ENCODE data around the gene GBX1.

GBX1 gene

DNA sequence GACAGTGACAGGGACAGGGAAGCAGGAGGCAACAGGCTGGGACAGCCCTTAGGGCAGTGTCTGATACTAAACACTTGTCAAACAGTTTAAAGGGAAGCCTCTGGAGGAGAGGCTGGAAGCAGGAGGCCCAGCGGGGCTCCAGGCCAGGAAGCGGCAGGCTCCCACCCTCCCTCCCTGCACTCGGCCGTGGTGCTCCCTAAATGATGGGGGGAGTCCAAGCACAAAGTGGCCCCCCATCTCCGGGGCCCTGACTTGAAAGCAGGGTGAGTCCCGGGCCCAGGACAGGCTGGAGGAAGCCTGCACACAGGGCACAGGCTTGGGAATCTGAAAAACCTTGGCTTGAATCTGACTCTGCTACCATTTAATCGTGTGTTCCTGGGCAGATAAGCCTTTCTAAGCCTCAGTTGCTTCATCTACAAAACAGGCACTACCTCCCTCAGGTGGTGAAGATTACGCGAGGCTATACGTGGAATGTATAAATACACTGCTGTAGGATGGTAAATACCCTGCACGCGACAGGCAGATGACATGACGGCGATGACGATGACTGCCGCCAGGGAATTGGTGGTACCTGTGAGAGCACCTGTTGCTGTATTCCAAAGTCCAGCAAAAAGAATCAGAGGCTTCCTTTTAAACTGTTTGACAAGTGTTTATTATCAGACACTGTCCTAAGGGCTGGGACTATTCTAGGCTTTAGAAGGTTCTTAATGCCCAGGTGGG lies 34.1 kb downstream of the GBX1 start:
- TF ChIP-seq POLR2AphosphoS5 (IDR thresholded peaks at IDR 0.05; ENCODE audit: low read depth, low read length) = no peak

DNA sequence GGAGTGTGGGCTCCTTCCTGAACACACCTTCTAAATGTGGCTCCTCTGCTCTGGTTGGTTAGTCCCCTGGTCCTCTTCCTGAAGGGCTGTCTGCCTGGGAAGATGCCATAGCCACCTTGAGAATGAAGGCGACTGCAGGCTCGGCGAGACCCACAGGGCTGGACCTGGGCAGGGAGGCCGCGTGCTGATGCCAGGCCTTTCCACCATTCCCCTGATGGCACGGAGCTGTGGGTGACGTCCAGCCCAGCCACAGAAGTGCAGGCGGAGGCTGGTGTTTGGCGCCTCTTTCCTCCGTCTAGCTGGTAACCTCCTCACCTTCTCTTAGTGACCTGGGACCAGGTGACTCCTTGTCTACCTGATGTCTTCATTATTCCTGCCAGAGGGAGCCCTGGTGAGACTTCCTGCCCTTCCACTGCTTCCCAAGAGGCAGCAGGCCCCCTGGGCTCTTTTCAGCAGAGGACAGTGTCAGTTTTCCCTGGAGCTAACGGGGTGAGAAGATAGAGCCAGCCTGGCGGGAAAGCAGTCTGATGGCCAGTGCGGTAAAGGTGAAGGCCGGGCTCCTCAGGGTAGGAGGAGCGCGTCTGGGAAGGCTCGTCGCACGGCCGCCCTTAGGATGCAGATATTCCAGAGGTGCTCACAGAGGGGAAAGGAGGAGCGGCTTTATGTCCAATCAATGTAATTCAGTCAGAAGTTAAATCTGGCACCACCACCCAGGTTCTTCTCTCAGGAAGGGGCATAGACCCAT lies 34.9 kb downstream of the GBX1 start:
- no peak for TF ChIP-seq TAF1 (IDR thresholded peaks at IDR 0.05; ENCODE audit: borderline replicate concordance, insufficient read depth, low read length)

DNA sequence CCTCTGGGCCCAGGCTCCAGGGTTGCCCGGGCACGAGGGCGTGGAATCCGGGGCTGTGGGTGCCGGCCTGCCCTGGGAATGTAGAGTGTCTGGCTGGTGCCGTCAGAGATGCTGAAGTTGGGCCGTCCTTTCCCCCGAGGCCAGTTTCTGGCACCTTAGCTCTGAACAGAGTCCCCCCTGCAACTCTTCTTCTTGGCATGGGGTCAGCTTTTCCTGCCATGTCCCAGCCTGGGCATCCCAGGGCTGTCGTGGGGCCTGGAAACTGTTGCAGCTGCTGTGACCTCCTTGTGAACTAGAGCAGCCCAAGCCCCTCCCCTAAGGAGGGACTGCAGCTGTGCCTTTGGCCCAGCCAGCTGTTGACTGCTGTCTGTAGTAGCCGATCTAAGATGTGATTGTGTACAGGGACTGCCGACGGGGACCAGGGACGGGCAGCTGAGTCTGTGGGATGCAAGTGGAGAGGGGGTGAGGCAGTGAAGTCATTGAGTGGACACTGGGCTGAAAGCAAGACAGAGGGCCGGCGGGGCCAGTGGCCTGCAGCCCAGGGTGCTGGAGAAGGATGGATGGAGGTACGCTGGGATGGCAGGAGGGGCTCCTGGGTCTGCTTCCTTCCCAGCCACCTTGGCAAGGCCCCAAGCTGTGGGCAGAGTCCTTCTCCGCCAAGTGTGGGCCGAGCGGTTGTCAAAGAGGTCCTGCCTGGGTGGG lies 35.8 kb downstream of the GBX1 start:
- TF ChIP-seq SIN3A (IDR thresholded peaks at IDR 0.05; ENCODE audit: borderline replicate concordance, insufficient read depth, low read length) (no peak), TAF1 (IDR thresholded peaks at IDR 0.05; ENCODE audit: borderline replicate concordance, insufficient read depth, low read length) (no peak), FOXP2 (optimal IDR thresholded peaks at IDR 0.05; ENCODE audit: borderline replicate concordance, extremely low read depth, extremely low read length, insufficient read depth) (no peak), POLR2AphosphoS5 (IDR thresholded peaks at IDR 0.05; ENCODE audit: low read depth, low read length) (no peak)
- TF ChIP-seq, protein P1, sequence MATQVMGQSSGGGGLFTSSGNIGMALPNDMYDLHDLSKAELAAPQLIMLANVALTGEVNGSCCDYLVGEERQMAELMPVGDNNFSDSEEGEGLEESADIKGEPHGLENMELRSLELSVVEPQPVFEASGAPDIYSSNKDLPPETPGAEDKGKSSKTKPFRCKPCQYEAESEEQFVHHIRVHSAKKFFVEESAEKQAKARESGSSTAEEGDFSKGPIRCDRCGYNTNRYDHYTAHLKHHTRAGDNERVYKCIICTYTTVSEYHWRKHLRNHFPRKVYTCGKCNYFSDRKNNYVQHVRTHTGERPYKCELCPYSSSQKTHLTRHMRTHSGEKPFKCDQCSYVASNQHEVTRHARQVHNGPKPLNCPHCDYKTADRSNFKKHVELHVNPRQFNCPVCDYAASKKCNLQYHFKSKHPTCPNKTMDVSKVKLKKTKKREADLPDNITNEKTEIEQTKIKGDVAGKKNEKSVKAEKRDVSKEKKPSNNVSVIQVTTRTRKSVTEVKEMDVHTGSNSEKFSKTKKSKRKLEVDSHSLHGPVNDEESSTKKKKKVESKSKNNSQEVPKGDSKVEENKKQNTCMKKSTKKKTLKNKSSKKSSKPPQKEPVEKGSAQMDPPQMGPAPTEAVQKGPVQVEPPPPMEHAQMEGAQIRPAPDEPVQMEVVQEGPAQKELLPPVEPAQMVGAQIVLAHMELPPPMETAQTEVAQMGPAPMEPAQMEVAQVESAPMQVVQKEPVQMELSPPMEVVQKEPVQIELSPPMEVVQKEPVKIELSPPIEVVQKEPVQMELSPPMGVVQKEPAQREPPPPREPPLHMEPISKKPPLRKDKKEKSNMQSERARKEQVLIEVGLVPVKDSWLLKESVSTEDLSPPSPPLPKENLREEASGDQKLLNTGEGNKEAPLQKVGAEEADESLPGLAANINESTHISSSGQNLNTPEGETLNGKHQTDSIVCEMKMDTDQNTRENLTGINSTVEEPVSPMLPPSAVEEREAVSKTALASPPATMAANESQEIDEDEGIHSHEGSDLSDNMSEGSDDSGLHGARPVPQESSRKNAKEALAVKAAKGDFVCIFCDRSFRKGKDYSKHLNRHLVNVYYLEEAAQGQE (IDR thresholded peaks at IDR 0.05; ENCODE audit: insufficient read depth in 1 of 2, low read depth in 2 of 2, low read length in 2 of 2) = no peak

DNA sequence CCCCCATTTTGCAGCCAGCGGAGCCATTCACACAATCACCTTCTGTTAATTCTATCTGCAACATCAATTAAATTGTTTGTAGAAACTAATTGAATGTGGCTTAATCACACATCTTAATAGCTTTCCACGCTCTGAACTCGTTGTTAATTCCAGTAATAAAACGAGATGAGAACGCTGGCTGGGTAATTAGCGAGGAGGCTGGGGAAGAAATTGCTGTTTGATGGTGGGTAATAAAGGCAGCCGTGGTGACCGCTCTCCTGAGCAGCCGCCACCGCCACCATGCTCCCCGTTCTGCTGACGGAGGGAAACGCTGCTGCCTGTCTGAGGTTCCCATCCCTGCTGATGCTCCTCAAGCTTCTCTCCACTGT lies 36.3 kb downstream of the GBX1 start:
- TF ChIP-seq SIN3A (IDR thresholded peaks at IDR 0.05; ENCODE audit: borderline replicate concordance, insufficient read depth, low read length) = no peak
- TF ChIP-seq FOXP2 (optimal IDR thresholded peaks at IDR 0.05; ENCODE audit: borderline replicate concordance, extremely low read depth, extremely low read length, insufficient read depth) = no peak
- TF ChIP-seq POLR2AphosphoS5 (IDR thresholded peaks at IDR 0.05; ENCODE audit: low read depth, low read length) = no peak

DNA sequence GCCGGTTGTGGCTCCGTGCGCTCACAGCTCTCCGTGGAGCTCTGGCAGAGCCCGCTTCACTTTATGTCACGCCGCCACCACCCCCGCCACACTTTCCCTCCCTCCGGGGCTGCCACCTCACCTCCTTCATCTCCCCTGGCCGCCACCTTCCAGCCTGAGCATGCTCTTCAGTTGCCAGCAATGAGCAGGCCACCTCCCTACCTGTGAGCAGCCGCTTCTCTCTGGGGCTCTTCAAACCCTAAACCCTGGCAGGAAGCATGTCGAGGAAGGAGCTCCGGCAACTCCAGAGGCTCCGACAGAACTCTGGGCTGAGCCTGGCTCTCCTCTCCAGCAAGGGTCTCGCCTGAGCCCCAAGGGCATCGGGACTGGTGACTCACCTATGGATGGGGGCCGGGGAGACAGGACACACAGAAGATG lies 36.7 kb downstream of the GBX1 start:
- TF ChIP-seq SIN3A (IDR thresholded peaks at IDR 0.05; ENCODE audit: borderline replicate concordance, insufficient read depth, low read length) (no peak), TAF1 (IDR thresholded peaks at IDR 0.05; ENCODE audit: borderline replicate concordance, insufficient read depth, low read length) (no peak), FOXP2 (optimal IDR thresholded peaks at IDR 0.05; ENCODE audit: borderline replicate concordance, extremely low read depth, extremely low read length, insufficient read depth) (no peak), POLR2AphosphoS5 (IDR thresholded peaks at IDR 0.05; ENCODE audit: low read depth, low read length) (no peak)
- TF ChIP-seq, protein P1 (IDR thresholded peaks at IDR 0.05; ENCODE audit: insufficient read depth in 1 of 2, low read depth in 2 of 2, low read length in 2 of 2) = no peak

DNA sequence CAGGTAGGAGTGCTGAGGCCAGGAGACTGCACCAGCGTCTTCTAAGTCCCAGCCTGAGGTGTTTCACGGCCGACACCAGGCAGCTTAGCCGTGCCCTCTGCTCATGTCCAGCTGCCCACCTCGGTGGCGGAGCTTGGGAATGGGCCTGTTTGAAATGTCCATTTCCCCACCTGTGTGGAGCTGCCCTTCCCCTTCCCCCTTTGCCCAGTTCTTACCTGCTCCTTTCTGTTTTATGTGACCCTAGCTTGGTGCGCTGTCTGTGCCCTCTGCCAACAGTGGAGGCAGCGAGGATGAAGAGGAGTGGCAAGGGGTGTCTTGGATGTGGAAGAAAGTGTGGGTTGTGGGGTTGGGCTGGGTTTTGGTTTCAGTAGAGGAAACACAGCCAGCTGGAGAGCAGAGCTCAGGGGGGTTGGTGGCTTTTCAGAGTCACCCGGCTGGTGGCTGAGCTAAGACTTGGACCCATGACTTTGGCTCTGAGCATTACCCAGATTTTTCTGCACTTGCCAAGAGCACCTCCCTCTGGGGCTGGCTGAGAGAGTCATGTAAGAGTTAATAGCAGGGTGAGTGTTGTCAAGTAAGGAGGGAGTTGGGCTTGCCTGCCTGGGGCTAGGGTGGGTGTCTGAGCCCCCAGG lies 37.4 kb downstream of the GBX1 start:
- TF ChIP-seq, protein P1 (IDR thresholded peaks at IDR 0.05; ENCODE audit: insufficient read depth in 1 of 2, low read depth in 2 of 2, low read length in 2 of 2) = no peak
- TF ChIP-seq TAF1 (IDR thresholded peaks at IDR 0.05; ENCODE audit: borderline replicate concordance, insufficient read depth, low read length) (no peak), POLR2AphosphoS5 (IDR thresholded peaks at IDR 0.05; ENCODE audit: low read depth, low read length) (no peak), FOXP2 (optimal IDR thresholded peaks at IDR 0.05; ENCODE audit: borderline replicate concordance, extremely low read depth, extremely low read length, insufficient read depth) (no peak), SIN3A (IDR thresholded peaks at IDR 0.05; ENCODE audit: borderline replicate concordance, insufficient read depth, low read length) (no peak)

Measured in PFSK-1 (cell line).